Liver (tissue), 9 donors: ENCODE measurements around the gene ABHD14A. TPM values are rescaled to one million over a fixed set of nuclear protein-coding genes. Genes with fewer than 3 reads are reported as not detected.

Experiments used
- DNase-seq: peaks from one replicate; pipeline ENCODE4 v3.0.0-alpha.2; 2017; ENCODE audit warnings: low spot score
- H3K27ac ChIP-seq, 2 donors: one replicate each; pipeline ENCODE4 v1.7.0; 2013; ENCODE audit warnings: inconsistent platforms in 2 of 2, low read length in 2 of 2, control low read depth in 1 of 2, low read depth in 1 of 2, mild to moderate bottlenecking in 1 of 2
- H3K27me3 ChIP-seq, 4 donors: one replicate each; pipeline versions ENCODE4 v1.6.1 to v1.7.0; 2013; ENCODE audit warnings: low read length in 3 of 4, inconsistent platforms in 1 of 4, mild to moderate bottlenecking in 1 of 4, moderate library complexity in 1 of 4; ENCODE audit not compliant: control insufficient read depth in 4 of 4, insufficient read depth in 4 of 4
- H3K36me3 ChIP-seq, 4 donors: one replicate each; pipeline versions ENCODE4 v1.6.1 to v1.7.0; 2013; ENCODE audit warnings: low read length in 3 of 4, mild to moderate bottlenecking in 3 of 4, low read depth in 1 of 4, moderate library complexity in 1 of 4; ENCODE audit not compliant: control insufficient read depth in 4 of 4, insufficient read depth in 3 of 4
- H3K4me1 ChIP-seq, 4 donors: one replicate each; pipeline versions ENCODE4 v1.6.1 to v1.7.0; 2013; ENCODE audit warnings: low read length in 3 of 4, mild to moderate bottlenecking in 3 of 4, moderate library complexity in 1 of 4; ENCODE audit not compliant: control insufficient read depth in 4 of 4, insufficient read depth in 4 of 4
- H3K4me3 ChIP-seq, 3 donors: one replicate each; pipeline versions ENCODE4 v1.6.1 to v1.7.0; 2013; ENCODE audit warnings: low read length in 3 of 3, control low read depth in 1 of 3, low read depth in 1 of 3, mild to moderate bottlenecking in 1 of 3
- H3K9ac ChIP-seq, 2 donors: one replicate each; pipeline ENCODE4 v1.7.0; 2013; ENCODE audit warnings: low read length in 2 of 2, mild to moderate bottlenecking in 2 of 2, moderate library complexity in 2 of 2, control low read depth in 1 of 2, low read depth in 1 of 2
- H3K9me3 ChIP-seq, 4 donors: one replicate each; pipeline versions ENCODE4 v1.6.1 to v1.7.0; 2013; ENCODE audit warnings: low read length in 3 of 4; ENCODE audit not compliant: control insufficient read depth in 4 of 4
- EGR1 ChIP-seq, 2 donors: IDR thresholded peaks; 2 replicates each; pipeline ENCODE4 v1.6.1; 2016 to 2018; ENCODE audit warnings: antibody characterized with exemption in 2 of 2, low read depth in 2 of 2
- FOXA1 ChIP-seq: IDR thresholded peaks from 2 replicates; pipeline ENCODE4 v1.6.1; 2016; ENCODE audit warnings: antibody characterized with exemption
- FOXA2 ChIP-seq: IDR thresholded peaks from 2 replicates; pipeline ENCODE4 v1.6.1; 2016; ENCODE audit warnings: antibody characterized with exemption
- GABPA ChIP-seq, 2 donors: IDR thresholded peaks in 1 of 2; conservative IDR thresholded peaks in 1 of 2; 2 replicates each; pipeline ENCODE4 v1.6.1; 2016; ENCODE audit warnings: antibody characterized with exemption in 2 of 2, mild to moderate bottlenecking in 1 of 2, moderate library complexity in 1 of 2
- HNF4A ChIP-seq, 2 donors: conservative IDR thresholded peaks; 2 replicates each; pipeline ENCODE4 v1.6.1; 2016; ENCODE audit warnings: antibody characterized with exemption in 2 of 2, mild to moderate bottlenecking in 2 of 2
- HNF4G ChIP-seq: IDR thresholded peaks from 2 replicates; pipeline ENCODE4 v1.6.1; 2016; ENCODE audit warnings: antibody characterized with exemption
- JUND ChIP-seq, 2 donors: IDR thresholded peaks; 2 replicates each; pipeline ENCODE4 v1.6.1; 2016; ENCODE audit warnings: antibody characterized with exemption in 2 of 2
- NR2F2 ChIP-seq: IDR thresholded peaks from 2 replicates; pipeline ENCODE4 v1.6.1; 2016; ENCODE audit warnings: antibody characterized with exemption
- RAD21 ChIP-seq, 2 donors: IDR thresholded peaks; 2 replicates each; pipeline ENCODE4 v1.6.1; 2016; ENCODE audit warnings: antibody characterized with exemption in 2 of 2, mild to moderate bottlenecking in 2 of 2
- RXRA ChIP-seq, 2 donors: IDR thresholded peaks; 2 replicates each; pipeline ENCODE4 v1.6.1; 2017 to 2018; ENCODE audit warnings: antibody characterized with exemption in 2 of 2, mild to moderate bottlenecking in 1 of 2
- SP1 ChIP-seq: IDR thresholded peaks from 2 replicates; pipeline ENCODE4 v1.6.1; 2018; ENCODE audit warnings: antibody characterized with exemption, mild to moderate bottlenecking
- TAF1 ChIP-seq: conservative IDR thresholded peaks from 2 replicates; pipeline ENCODE4 v1.6.1; 2016; ENCODE audit warnings: antibody characterized with exemption, mild to moderate bottlenecking
- YY1 ChIP-seq: IDR thresholded peaks from 2 replicates; pipeline ENCODE4 v1.6.1; 2016; ENCODE audit warnings: antibody characterized with exemption, mild to moderate bottlenecking
- WGBS: extraction: QIAGEN DNeasy Blood & Tissue Kit; methylation state at CpG from one replicate; pipeline ENCODE4 v1.1.7; 2013; 5-methylcytosine and 5-hydroxymethylcytosine counted together
- polyA plus RNA-seq, 2 donors: library from polyadenylated mRNA; stranded (reverse) in 1 of 2; unstranded in 1 of 2; fragments of 200-250 nt in 1 of 2; fragments of >200 nt in 1 of 2; fragmentation: Nextera tagmentation in 1 of 2; extraction: Ambion mirVana in 1 of 2; gene quantifications; one replicate each; pipeline versions ENCODE4 v1.2.1 to v1.2.3, GENCODE V29; 2013 to 2015
- total RNA-seq, 2 donors: library from RNA; depleted of rRNA; stranded (reverse); fragments of >200 nt; gene quantifications; one replicate each; pipeline ENCODE4 v1.2.3, GENCODE V29; 2014
- TF ChIP-seq, protein P1 (sequence below): fragments of 150-350 bp; IDR thresholded peaks from 2 replicates; pipeline ENCODE4 v1.5.1; 2017; ENCODE audit warnings: improper control_type of control experiment, low read depth, low read length; ENCODE audit not compliant: missing input control
- TF ChIP-seq, protein P2 (sequence below): IDR thresholded peaks from 2 replicates; pipeline ENCODE4 v1.6.1; 2016; ENCODE audit warnings: antibody characterized with exemption
- TF ChIP-seq, protein P3 (sequence below): IDR thresholded peaks from 2 replicates; pipeline ENCODE4 v1.6.1; 2016; ENCODE audit warnings: antibody characterized with exemption, mild to moderate bottlenecking
- TF ChIP-seq, protein P4 (sequence below): IDR thresholded peaks from 2 replicates; pipeline ENCODE4 v1.6.1; 2016; ENCODE audit warnings: antibody characterized with exemption
- TF ChIP-seq, protein P5 (sequence below): IDR thresholded peaks from 2 replicates; pipeline ENCODE4 v1.6.1; 2016; ENCODE audit warnings: antibody characterized with exemption
- donor health status: healthy.
- donor health status: healthy.
- donor health status: healthy.
- donor health status: healthy.
- donor health status: healthy.

The ABHD14A gene
- total and polyA plus RNA-seq, 4 donors = 8.2 to 19.9 (median 13.4) TPM

DNA sequence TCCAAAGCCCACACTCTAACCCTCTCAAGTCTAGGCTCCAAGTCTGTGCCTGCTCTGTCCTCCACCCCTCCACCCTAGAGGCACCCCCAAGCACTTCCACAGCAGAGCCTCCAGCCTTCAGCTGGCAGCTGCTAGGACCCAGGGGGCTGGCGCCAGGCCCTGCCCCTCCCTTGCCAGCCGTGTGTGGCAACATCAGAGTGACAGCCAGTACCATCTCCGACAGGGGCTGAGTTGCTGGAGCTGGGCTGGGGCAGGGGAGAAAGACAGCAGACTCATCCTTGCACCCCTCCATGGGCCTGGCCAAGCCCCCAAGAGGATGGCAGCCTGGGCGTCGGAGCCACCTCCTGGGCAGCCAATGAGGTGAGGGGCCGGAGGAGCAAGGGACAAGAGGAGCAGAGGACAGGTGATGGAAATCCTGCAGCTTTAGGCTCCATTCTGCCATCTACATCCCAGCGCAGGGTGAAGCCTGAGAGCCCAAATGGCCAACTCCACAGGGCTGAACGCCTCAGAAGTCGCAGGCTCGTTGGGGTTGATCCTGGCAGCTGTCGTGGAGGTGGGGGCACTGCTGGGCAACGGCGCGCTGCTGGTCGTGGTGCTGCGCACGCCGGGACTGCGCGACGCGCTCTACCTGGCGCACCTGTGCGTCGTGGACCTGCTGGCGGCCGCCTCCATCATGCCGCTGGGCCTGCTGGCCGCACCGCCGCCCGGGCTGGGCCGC is 19.5 kb upstream of the ABHD14A start, which contains the start of gene GPR62:
Gene GPR62 (plus strand): TSS at position 207 of the 718 bp plus-strand sequence. CDS start 272 bp downstream, at position 479.
- Histone ChIP-seq H3K4me3 (peak within 1 kb of the TSS; percentile 6 to 45 (median 11)), H3K9me3 (no peaks in the 10 kb centered on the region), H3K4me1 (peaks cover 11 to 35% (median 19%) of the 10 kb centered on the region in 4 donors), H3K27ac (peak within 1 kb of the TSS; percentile 20 to 59), H3K27me3 (no peaks in the 10 kb centered on the region), H3K9ac (peak within 1 kb of the TSS in 1 of 2 donors; percentile 21), H3K36me3 (peaks cover 0 to 2% (median 0%) of the 10 kb centered on the region in 4 donors)
- WGBS = 35% methylated on average over 33 of the region's 33 CpGs
- TF ChIP-seq, protein P1, sequence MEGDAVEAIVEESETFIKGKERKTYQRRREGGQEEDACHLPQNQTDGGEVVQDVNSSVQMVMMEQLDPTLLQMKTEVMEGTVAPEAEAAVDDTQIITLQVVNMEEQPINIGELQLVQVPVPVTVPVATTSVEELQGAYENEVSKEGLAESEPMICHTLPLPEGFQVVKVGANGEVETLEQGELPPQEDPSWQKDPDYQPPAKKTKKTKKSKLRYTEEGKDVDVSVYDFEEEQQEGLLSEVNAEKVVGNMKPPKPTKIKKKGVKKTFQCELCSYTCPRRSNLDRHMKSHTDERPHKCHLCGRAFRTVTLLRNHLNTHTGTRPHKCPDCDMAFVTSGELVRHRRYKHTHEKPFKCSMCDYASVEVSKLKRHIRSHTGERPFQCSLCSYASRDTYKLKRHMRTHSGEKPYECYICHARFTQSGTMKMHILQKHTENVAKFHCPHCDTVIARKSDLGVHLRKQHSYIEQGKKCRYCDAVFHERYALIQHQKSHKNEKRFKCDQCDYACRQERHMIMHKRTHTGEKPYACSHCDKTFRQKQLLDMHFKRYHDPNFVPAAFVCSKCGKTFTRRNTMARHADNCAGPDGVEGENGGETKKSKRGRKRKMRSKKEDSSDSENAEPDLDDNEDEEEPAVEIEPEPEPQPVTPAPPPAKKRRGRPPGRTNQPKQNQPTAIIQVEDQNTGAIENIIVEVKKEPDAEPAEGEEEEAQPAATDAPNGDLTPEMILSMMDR = no peak
- no peak for TF ChIP-seq FOXA1
- TF ChIP-seq RXRA (IDR thresholded peaks at IDR 0.05) = no peak
- TF ChIP-seq SP1 = no peak
- TF ChIP-seq NR2F2 = no peak
- TF ChIP-seq, protein P2, sequence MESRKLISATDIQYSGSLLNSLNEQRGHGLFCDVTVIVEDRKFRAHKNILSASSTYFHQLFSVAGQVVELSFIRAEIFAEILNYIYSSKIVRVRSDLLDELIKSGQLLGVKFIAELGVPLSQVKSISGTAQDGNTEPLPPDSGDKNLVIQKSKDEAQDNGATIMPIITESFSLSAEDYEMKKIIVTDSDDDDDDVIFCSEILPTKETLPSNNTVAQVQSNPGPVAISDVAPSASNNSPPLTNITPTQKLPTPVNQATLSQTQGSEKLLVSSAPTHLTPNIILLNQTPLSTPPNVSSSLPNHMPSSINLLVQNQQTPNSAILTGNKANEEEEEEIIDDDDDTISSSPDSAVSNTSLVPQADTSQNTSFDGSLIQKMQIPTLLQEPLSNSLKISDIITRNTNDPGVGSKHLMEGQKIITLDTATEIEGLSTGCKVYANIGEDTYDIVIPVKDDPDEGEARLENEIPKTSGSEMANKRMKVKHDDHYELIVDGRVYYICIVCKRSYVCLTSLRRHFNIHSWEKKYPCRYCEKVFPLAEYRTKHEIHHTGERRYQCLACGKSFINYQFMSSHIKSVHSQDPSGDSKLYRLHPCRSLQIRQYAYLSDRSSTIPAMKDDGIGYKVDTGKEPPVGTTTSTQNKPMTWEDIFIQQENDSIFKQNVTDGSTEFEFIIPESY = no peak
- no peak for TF ChIP-seq YY1
- TF ChIP-seq, protein P3, sequence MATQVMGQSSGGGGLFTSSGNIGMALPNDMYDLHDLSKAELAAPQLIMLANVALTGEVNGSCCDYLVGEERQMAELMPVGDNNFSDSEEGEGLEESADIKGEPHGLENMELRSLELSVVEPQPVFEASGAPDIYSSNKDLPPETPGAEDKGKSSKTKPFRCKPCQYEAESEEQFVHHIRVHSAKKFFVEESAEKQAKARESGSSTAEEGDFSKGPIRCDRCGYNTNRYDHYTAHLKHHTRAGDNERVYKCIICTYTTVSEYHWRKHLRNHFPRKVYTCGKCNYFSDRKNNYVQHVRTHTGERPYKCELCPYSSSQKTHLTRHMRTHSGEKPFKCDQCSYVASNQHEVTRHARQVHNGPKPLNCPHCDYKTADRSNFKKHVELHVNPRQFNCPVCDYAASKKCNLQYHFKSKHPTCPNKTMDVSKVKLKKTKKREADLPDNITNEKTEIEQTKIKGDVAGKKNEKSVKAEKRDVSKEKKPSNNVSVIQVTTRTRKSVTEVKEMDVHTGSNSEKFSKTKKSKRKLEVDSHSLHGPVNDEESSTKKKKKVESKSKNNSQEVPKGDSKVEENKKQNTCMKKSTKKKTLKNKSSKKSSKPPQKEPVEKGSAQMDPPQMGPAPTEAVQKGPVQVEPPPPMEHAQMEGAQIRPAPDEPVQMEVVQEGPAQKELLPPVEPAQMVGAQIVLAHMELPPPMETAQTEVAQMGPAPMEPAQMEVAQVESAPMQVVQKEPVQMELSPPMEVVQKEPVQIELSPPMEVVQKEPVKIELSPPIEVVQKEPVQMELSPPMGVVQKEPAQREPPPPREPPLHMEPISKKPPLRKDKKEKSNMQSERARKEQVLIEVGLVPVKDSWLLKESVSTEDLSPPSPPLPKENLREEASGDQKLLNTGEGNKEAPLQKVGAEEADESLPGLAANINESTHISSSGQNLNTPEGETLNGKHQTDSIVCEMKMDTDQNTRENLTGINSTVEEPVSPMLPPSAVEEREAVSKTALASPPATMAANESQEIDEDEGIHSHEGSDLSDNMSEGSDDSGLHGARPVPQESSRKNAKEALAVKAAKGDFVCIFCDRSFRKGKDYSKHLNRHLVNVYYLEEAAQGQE = no peak
- TF ChIP-seq GABPA (IDR thresholded peaks at IDR 0.05 in 1 of 2, conservative IDR thresholded peaks at IDR 0.05 in 1 of 2) = no peak
- no peak for TF ChIP-seq HNF4G
- no peak for TF ChIP-seq JUND (IDR thresholded peaks at IDR 0.05)
- TF ChIP-seq HNF4A (conservative IDR thresholded peaks at IDR 0.05) = no peak
- TF ChIP-seq EGR1 (IDR thresholded peaks at IDR 0.05; ENCODE audit: low read depth in 2 of 2) = no peak
- TF ChIP-seq, protein P4, sequence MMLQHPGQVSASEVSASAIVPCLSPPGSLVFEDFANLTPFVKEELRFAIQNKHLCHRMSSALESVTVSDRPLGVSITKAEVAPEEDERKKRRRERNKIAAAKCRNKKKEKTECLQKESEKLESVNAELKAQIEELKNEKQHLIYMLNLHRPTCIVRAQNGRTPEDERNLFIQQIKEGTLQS = no peak
- no peak for TF ChIP-seq RAD21 (IDR thresholded peaks at IDR 0.05)
- no peak for TF ChIP-seq TAF1
- TF ChIP-seq FOXA2 = no peak
- TF ChIP-seq, protein P5, sequence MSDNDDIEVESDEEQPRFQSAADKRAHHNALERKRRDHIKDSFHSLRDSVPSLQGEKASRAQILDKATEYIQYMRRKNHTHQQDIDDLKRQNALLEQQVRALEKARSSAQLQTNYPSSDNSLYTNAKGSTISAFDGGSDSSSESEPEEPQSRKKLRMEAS = no peak
- no peak for DNase-seq
